IPS-15b (cell line): ENCODE measurements around the gene SUPT5H.

Source experiments
- H3K27me3 ChIP-seq: one replicate; pipeline ENCODE4 v1.6.1; 2013; ENCODE audit warnings: low read length; ENCODE audit not compliant: control insufficient read depth, insufficient read depth
- H3K36me3 ChIP-seq: one replicate; pipeline ENCODE4 v1.6.1; 2013; ENCODE audit warnings: low read length; ENCODE audit not compliant: control insufficient read depth, insufficient read depth
- H3K4me1 ChIP-seq: one replicate; pipeline ENCODE4 v1.6.1; 2013; ENCODE audit warnings: mild to moderate bottlenecking, low read length; ENCODE audit not compliant: control insufficient read depth, insufficient read depth
- H3K4me3 ChIP-seq: one replicate; pipeline ENCODE4 v1.5.1; 2013; ENCODE audit warnings: low read depth, low read length
- H3K9ac ChIP-seq: one replicate; pipeline ENCODE4 v1.6.1; 2013; ENCODE audit warnings: low read depth, mild to moderate bottlenecking, low read length
- H3K9me3 ChIP-seq: one replicate; pipeline ENCODE4 v1.6.1; 2013; ENCODE audit warnings: mild to moderate bottlenecking, low read length; ENCODE audit not compliant: control insufficient read depth, insufficient read depth

The SUPT5H gene

GRCh38 chr19:39411081-39411831, 34.1 kb upstream of the SUPT5H start:
- Histone ChIP-seq H3K4me1 (peaks cover 18% of the 10 kb centered on the region), H3K9ac (no peak overlapping the region), H3K36me3 (peaks cover 18% of the 10 kb centered on the region), H3K4me3 (peak overlapping the region; percentile 95), H3K9me3 (no peaks in the 10 kb centered on the region), H3K27me3 (no peaks in the 10 kb centered on the region)

DNA sequence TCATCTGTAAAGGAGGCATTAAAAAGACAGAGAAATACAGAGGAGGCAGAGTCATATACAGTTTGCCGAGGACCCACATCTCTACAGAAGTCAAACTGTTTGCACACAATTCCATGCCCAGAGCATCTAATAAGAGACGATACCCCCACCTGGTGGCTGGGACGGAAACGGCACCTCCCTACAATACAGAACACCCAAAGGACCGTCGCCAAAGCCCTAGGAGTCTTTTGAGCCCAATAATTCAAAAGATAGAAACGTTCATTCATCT, 33.6 kb upstream of the SUPT5H start:
- Histone ChIP-seq H3K27me3 (no peaks in the 10 kb centered on the region), H3K9me3 (no peaks in the 10 kb centered on the region), H3K36me3 (peaks cover 19% of the 10 kb centered on the region), H3K9ac (no peak overlapping the region), H3K4me3 (peak overlapping the region; percentile 31), H3K4me1 (peaks cover 18% of the 10 kb centered on the region)

DNA sequence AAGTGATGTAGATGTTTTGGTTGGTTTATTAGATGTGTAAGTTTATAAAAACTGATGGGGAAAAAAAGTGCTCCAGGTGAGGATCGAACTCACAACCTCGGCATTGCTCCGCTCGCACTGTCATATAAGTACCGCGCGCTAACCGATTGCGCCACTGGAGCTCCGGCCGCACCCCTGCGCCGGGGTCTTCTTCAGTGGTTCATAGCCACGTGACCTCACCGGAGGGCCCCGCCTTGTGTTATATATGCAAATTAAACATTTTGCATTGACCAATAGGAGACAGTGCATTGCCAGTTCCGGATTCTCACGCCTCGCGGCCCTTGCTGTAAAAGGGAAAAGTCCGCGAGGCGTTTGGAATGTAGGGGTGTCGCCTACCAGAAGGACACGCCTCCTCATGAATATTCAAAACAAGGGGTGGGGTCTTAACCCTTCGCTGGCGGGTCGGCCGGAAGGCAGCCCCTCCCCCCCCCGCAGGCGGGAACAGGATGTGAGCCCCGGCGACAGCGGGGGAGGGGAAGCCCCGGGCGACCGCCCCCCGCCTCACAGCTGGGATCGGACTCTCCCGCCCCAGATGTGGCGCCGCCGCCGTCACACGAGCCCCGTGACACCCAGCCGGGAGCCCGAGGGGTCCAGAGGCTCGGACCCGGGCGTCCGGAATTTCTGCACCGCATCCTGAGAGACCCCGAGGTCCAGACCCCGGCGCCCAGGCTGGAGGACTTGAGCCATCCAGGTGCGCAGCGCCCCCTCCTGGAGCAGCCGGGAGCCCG, 33.1 kb upstream of the SUPT5H start, which contains the start of gene PLEKHG2:
Gene PLEKHG2, plus strand, starts transcription at position 570 of the 767 bp plus-strand sequence. CDS start 1,418 bp downstream, outside the sequence.
- Histone ChIP-seq H3K9me3 (no peaks in the 10 kb centered on the region), H3K27me3 (no peaks in the 10 kb centered on the region), H3K36me3 (peaks cover 23% of the 10 kb centered on the region), H3K4me1 (peaks cover 18% of the 10 kb centered on the region), H3K9ac (peak within 1 kb of the TSS; percentile 92), H3K4me3 (peak within 1 kb of the TSS; percentile 97)

DNA sequence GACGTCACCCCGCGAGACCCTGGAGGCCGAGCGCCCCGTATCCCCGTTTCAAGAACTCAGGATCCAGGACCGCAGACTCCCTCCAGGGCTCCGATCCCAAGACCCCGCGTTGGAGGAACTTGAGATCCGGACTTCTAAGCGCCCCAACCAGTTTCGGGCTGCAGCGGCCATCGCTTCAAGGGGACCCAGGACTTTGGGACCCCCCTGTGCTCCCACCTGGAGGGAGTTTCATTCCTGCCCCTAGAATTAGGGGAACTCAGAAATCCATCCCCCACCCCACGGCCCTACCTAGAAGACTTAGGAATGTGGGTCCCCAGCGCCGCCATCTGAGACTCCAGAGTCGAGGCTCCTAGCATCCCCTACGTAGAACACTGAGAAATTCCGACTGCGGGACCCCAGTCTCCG, 32.5 kb upstream of the SUPT5H start:
- H3K9ac ChIP-seq = peak overlapping the region; percentile 92
- peaks cover 23% of the 10 kb centered on the region for H3K36me3 ChIP-seq
- peak overlapping the region; percentile 97 for H3K4me3 ChIP-seq
- H3K9me3 ChIP-seq = no peaks in the 10 kb centered on the region
- no peaks in the 10 kb centered on the region for H3K27me3 ChIP-seq
- H3K4me1 ChIP-seq = peaks cover 18% of the 10 kb centered on the region

DNA sequence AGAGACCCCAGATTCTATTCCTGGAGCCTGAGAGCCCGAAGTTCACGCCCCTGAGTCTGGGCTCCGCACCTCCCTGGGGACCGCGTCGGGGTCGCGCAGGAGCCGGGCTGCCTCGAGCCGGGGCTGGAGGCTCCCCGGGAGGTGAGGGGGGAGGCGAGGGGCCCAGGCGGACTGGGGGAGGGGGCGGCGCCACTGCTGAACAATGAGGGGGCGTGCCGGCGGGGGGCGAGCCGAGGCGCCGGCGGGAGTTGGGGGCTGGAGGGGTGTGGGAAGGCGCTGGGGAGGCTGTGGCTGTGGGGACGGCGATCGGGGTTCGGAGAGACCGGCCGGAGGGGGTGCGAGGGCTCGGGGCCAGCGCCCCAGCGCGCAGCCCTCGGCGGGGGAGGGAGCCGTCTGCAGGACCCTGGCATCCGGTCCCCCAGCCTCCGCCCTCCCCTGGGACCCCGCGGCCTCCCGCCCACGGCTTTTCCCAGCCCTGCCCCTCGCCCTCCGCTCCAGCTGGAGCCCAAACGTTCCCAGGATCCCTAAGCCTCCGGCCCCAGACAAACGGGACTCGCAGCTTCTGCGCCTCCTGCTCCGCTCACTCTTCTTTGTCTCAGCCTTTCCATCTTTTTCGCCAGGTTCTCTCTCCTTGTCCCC, 32.0 kb upstream of the SUPT5H start:
- no peaks in the 10 kb centered on the region for H3K9me3 ChIP-seq
- no peaks in the 10 kb centered on the region for H3K27me3 ChIP-seq
- H3K36me3 ChIP-seq = peaks cover 20% of the 10 kb centered on the region
- H3K9ac ChIP-seq = peak overlapping the region; percentile 92
- peaks cover 18% of the 10 kb centered on the region for H3K4me1 ChIP-seq
- peak overlapping the region; percentile 97 for H3K4me3 ChIP-seq

GRCh38 chr19:39413911-39414608, 31.3 kb upstream of the SUPT5H start:
- peak overlapping the region; percentile 94 for H3K4me3 ChIP-seq
- peaks cover 13% of the 10 kb centered on the region for H3K4me1 ChIP-seq
- H3K9ac ChIP-seq = peak overlapping the region; percentile 54
- no peaks in the 10 kb centered on the region for H3K27me3 ChIP-seq
- H3K9me3 ChIP-seq = no peaks in the 10 kb centered on the region
- H3K36me3 ChIP-seq = peaks cover 24% of the 10 kb centered on the region

- Histone ChIP-seq H3K4me1 (peaks cover 12% of the 10 kb centered on the region), H3K9ac (peak overlapping the region; percentile 5), H3K4me3 (peak overlapping the region; percentile 94), H3K36me3 (peaks cover 29% of the 10 kb centered on the region), H3K27me3 (no peaks in the 10 kb centered on the region), H3K9me3 (no peaks in the 10 kb centered on the region)
Measured at GRCh38 chr19:39415111-39416046, 30.0 kb upstream of the SUPT5H start.

DNA sequence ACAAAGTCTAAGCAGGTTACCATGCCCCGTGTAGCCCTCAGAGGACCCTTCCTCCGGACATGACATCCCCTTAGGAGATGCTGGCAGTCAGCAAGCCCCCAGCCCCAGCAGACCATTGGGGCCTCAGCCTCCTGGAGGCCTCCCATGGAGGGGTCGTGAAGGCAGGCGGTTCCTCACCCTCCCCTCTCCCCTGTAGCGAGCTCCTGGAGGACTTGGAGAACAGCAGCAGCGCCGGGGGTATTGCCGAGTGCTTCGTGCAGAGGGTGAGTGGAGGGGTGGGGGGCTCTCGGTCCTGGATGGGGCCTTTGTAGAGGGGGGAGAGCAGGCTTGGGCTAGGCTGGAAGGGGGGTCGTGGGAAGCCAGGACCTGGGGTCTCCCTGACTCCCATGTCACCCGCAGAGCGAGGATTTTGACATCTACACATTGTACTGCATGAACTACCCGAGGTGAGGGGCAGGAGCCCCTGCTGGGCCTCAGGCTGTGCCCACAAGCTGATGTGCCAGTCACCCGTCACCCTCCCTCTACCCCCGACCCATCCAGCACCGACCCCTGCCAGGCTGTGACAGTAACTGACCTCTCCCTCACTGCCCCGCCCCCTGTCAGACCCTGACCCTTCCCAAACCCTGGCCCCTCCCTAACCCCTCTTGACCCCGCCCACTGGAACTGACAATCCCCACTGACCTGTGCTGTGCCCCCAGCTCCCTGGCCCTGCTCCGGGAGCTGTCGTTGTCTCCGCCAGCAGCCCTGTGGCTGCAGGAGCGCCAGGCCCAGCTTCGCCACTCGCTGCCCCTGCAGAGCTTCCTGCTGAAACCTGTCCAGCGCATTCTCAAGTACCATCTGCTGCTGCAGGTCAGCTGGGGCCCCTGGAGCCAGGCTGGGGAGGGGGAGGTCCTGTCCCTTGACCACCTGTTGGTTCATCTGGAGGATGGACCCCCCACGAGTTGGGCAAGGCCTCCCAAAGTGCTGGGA, 28.9 kb upstream of the SUPT5H start:
- Histone ChIP-seq H3K4me1 (peaks cover 7% of the 10 kb centered on the region), H3K36me3 (peaks cover 34% of the 10 kb centered on the region), H3K9me3 (no peaks in the 10 kb centered on the region), H3K27me3 (no peaks in the 10 kb centered on the region), H3K4me3 (no peak overlapping the region), H3K9ac (no peak overlapping the region)

DNA sequence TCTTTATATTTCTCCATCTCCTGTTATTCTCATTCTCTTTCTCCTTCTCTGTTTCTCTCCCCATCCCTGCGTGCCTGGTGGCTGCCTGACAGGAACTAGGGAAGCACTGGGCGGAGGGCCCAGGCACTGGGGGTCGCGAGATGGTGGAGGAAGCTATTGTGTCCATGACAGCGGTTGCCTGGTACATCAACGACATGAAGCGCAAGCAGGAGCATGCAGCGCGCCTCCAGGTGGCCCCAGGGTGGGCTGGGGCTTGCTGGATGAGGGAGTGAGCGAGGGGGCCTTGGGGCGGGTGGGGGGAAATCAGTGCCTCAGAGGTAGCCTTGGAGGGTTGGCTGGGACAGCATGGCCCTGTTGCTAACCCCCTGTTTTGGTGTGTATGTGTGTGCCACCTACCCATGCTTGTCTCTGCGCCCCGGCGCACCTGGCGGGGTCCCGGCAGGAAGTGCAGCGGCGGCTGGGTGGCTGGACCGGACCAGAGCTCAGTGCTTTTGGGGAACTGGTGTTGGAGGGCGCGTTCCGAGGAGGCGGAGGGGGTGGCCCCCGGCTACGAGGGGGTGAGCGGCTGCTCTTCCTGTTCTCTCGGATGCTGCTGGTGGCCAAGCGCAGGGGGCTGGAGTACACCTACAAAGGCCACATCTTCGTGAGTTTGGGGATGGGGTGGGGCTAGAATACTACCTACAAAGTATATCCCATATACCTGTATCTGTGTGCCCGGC, 27.8 kb upstream of the SUPT5H start:
- no peaks in the 10 kb centered on the region for H3K27me3 ChIP-seq
- H3K4me3 ChIP-seq = no peak overlapping the region
- no peaks in the 10 kb centered on the region for H3K9me3 ChIP-seq
- H3K36me3 ChIP-seq = peaks cover 37% of the 10 kb centered on the region
- no peak overlapping the region for H3K9ac ChIP-seq
- peaks cover 5% of the 10 kb centered on the region for H3K4me1 ChIP-seq

DNA sequence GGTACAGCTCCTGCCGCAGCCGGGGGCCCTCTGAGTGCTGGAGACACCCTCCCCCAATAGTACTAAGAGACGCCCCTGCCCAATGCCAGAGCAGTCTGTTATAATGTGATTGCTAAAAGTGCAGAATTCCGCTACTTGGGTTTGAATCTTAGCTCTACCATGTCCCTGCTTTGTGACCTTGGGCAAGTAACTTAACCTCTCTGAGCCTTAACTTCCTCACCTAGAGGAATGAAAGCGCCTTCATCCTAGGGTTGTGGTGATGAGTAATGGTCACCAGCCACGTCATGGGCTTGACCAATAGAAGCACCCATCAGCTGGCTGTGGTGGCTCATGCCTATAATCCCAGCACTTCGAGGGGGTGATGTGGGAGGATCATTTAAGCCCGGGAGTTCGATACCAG, 26.4 kb upstream of the SUPT5H start:
- H3K9ac ChIP-seq = no peak overlapping the region
- peaks cover 43% of the 10 kb centered on the region for H3K36me3 ChIP-seq

More for the DNA sequence above, 26.4 kb upstream of the SUPT5H start:
- no peaks in the 10 kb centered on the region for H3K9me3 ChIP-seq
- no peak overlapping the region for H3K4me3 ChIP-seq
- no peaks in the 10 kb centered on the region for H3K27me3 ChIP-seq
- peaks cover 5% of the 10 kb centered on the region for H3K4me1 ChIP-seq
